Glomerular endothelial cell (primary cell): Measurements from ENCODE around the gene INHBE. TPM values are rescaled to one million over a fixed set of nuclear protein-coding genes. Genes with fewer than 3 reads are reported as not detected.
"Not testable (repeated sequence)": the region's sequence is repeated elsewhere in the genome, so short reads cannot be mapped to it uniquely, and the experiment has no call there.

ENCODE experiments used
- DNase-seq: peaks from one replicate; pipeline ENCODE4 v3.0.0-alpha.2; 2011; ENCODE audit warnings: low read depth, low spot score; ENCODE audit errors: extremely low read depth
- total RNA-seq: library from RNA; depleted of rRNA; stranded (reverse); fragments of >200 nt; gene quantifications from 2 replicates; pipeline ENCODE4 v1.2.3, GENCODE V29; 2015

The INHBE gene
- total RNA-seq, 1 donor from 2014 or later = not detected

GRCh38 chr12:57439762-57440266, 15.3 kb upstream of the INHBE start:
- DNase-seq = no peak

- not testable (repeated sequence) for DNase-seq
Measured at GRCh38 chr12:57441393-57441792, 13.7 kb upstream of the INHBE start.

GRCh38 chr12:57441846-57442427, 13.2 kb upstream of the INHBE start:
- DNase-seq = no peak

GRCh38 chr12:57444337-57444736, 10.8 kb upstream of the INHBE start:
- not testable (repeated sequence) for DNase-seq

GRCh38 chr12:57444744-57445143, 10.4 kb upstream of the INHBE start:
- DNase-seq = no peak

DNA sequence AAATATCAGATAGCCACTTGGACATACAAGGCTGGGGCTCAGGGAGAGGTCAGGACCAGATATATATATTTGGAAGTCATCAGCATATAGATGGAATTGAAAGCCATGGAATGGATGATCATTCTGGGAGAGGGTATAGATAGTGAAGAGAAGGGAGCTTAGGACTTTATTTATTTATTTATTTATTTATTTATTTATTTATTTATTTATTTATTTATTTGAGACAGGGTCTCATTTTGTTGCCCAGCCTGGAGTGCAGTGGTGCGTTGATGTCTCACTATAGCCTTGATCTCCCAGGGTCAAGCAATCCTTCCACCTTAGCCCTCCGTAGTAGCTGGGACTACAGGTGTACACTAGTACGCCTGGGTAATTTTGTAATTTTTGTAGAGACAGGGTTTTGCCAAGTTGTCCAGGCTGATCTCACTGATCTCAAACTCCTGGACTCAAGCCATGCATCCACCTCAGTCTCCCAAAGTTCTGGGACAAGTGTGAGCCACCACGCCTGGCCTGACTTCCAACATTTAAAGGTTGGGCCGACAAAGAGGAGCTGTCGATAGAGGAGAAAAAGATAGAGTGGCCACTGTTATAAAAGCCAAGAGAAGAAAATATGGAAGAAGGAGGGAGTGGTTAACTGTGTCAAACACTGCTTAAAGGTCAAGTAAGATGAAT, 8.7 kb upstream of the INHBE start:
- no peak for DNase-seq

- no peak for DNase-seq
Measured at GRCh38 chr12:57448669-57449068, 6.4 kb upstream of the INHBE start.

DNA sequence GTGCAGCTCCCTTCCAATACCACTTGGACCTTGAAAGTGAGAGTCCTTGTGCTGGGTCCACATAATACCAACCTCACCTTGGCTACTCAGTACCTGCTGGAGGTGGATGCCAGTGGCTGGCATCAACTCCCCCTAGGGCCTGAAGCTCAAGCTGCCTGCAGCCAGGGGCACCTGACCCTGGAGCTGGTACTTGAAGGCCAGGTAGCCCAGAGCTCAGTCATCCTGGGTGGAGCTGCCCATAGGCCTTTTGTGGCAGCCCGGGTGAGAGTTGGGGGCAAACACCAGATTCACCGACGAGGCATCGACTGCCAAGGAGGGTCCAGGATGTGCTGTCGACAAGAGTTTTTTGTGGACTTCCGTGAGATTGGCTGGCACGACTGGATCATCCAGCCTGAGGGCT, 5.7 kb upstream of the INHBE start:
- DNase-seq = no peak

DNA sequence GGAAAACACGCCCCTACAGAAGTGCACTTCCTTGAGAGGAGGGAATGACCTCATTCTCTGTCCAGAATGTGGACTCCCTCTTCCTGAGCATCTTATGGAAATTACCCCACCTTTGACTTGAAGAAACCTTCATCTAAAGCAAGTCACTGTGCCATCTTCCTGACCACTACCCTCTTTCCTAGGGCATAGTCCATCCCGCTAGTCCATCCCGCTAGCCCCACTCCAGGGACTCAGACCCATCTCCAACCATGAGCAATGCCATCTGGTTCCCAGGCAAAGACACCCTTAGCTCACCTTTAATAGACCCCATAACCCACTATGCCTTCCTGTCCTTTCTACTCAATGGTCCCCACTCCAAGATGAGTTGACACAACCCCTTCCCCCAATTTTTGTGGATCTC, 5.0 kb upstream of the INHBE start:
- DNase-seq = no peak

GRCh38 chr12:57451233-57451778, 3.8 kb upstream of the INHBE start:
- DNase-seq = no peak

DNA sequence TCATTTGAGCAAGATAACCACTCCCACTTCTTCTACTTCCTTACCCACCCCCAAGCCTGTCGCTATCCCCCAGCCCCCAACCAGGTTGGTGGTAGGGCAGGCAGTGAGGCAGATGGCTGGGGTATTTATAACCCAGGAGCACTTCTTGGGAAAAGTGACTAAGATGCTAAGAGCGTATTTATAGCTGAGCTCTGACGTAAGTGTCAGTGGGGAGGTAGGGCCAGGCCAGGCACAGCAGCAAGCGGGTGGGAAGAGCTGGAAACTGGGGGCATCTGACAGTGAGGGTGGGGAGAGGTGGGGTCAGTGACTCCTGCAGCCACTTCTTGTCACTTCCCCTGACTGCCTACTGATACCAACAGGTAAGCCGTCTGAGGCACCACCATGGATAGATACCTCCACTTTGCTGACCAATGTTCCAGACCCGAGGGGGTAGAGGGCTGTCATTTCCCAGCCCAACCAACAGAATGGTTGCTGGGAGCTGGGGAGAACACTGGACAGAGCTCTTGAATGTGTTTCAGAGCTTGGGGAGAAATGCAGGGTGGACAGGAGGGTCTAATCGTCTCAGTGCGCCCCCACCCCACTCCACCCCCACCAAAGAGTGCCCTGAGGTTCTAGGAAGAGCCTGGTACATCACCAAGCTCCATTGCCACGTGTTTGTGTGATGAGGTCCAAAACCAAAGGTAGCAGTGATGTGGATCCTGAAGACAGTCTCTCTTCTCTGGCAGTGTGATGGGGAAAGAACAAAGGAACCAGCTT, 2.7 kb upstream of the INHBE start:
- DNase-seq = no peak

DNA sequence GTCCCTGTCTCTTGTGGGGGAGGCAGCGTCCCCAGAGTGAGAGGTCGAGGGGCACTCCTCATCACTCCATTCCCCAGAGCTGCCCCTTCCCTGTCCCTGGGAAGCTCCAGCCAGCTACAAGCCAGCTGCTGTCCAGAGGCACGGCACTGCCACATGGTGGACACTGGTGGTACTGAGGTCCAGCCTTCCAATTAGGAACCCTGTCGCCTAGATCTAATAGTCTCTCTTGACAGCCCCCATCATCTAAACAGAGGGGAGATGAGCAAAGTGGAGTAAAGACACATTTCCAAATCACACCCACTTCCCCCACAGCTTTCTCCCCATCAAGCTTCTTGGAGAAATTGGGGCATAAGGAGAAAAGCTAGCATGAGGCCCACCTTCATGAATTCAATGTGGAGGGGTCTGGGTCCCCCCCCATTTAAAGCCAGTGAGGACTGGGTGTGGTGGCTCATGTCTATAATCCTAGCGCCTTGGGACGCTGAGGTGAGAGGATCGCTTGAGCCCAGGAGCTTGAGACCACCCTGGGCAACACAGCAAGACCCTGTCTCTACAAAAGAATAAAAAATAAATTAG, 2.1 kb upstream of the INHBE start:
- DNase-seq = peak; percentile 31

- no peak for DNase-seq
Measured at GRCh38 chr12:57454213-57454565, 918 bp upstream of the INHBE start.

GRCh38 chr12:57455374-57456144, 452 bp downstream of the INHBE start:
- DNase-seq = no peak

DNA sequence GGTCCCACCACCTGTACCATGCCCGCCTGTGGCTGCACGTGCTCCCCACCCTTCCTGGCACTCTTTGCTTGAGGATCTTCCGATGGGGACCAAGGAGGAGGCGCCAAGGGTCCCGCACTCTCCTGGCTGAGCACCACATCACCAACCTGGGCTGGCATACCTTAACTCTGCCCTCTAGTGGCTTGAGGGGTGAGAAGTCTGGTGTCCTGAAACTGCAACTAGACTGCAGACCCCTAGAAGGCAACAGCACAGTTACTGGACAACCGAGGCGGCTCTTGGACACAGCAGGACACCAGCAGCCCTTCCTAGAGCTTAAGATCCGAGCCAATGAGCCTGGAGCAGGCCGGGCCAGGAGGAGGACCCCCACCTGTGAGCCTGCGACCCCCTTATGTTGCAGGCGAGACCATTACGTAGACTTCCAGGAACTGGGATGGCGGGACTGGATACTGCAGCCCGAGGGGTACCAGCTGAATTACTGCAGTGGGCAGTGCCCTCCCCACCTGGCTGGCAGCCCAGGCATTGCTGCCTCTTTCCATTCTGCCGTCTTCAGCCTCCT, 1.1 kb downstream of the INHBE start:
- DNase-seq = no peak

DNA sequence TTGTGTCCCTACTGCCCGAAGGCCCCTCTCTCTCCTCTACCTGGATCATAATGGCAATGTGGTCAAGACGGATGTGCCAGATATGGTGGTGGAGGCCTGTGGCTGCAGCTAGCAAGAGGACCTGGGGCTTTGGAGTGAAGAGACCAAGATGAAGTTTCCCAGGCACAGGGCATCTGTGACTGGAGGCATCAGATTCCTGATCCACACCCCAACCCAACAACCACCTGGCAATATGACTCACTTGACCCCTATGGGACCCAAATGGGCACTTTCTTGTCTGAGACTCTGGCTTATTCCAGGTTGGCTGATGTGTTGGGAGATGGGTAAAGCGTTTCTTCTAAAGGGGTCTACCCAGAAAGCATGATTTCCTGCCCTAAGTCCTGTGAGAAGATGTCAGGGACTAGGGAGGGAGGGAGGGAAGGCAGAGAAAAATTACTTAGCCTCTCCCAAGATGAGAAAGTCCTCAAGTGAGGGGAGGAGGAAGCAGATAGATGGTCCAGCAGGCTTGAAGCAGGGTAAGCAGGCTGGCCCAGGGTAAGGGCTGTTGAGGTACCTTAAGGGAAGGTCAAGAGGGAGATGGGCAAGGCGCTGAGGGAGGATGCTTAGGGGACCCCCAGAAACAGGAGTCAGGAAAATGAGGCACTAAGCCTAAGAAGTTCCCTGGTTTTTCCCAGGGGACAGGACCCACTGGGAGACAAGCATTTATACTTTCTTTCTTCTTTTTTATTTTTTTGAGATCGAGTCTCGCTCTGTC, 1.8 kb downstream of the INHBE start:
- DNase-seq = no peak

GRCh38 chr12:57458665-57459054, 3.6 kb downstream of the INHBE start:
- DNase-seq = no peak

DNA sequence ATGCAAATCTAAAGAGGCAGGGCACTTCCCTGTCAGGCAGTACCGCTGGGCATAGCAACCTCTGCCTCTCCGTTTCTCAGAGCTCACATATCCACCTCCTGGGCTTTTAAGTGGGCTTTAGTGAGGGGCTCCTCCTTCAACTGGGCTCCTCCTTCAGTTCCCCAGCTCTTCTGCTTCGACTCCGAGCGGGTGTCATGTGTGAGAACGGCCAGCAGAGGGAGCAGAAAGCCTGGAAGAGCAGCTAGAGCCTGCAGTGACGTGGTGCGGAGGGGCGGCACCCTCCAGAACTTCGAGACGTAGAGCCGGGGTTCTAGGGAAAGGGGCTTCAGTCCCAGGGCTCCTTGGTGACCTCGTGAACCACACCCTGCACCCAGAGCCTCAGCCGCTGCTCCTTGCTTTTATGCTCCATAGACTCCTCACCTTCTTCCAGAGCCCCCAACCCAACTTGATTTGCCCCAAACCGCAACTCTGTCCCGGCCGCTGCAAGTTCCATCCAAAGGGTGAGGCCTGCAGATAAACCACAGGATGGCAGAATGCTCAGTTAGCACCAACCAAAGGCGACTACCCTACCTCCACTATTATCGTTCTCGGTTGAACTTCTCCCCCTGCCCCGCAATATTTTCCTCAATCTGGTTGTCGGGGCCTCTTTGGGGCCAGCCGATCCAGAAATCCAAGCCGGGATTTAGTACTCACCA, 4.1 kb downstream of the INHBE start:
- peak; percentile 86 for DNase-seq
